Measurements from ENCODE around the gene SLX4IP. TPM values are rescaled to one million over a fixed set of nuclear protein-coding genes. Genes with fewer than 3 reads are reported as not detected.
A peak's percentile ranks its signal among the peaks of the same experiment; 100 is the strongest.

SLX4IP gene
- total RNA-seq, 1 donor, result 4.0 TPM

DNA sequence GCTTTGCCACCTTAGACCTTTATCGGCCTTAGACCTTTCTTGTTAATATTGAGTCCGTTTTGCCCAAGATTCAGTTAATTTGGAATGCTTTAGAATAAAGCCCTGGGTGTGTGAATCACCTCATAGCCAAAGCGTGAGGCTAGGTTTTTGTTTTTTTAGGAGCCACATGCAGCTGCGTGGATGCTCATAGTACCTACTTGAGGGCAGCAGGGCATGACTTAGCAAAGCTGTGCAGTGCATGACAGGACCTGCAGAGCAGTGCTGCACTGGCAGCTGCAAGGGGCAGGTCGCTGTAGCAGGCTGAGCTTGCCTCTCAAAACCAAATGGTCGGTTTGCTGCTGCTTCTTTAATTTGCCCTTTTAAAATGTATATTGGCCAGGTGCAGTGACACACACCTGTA lies 122.6 kb downstream of the SLX4IP start:
- Histone ChIP-seq H3K4me1 (ENCODE audit: insufficient read depth, low read length) (peaks cover 32% of the 10 kb centered on the region), H3K4me2 (ENCODE audit: insufficient read depth, low read length) (no peak overlapping the region), H3K27me3 (ENCODE audit: insufficient read depth, low read length) (no peaks in the 10 kb centered on the region), H3K79me2 (ENCODE audit: insufficient read depth, low read length) (no peaks in the 10 kb centered on the region), H3K4me3 (ENCODE audit: insufficient read depth, low read length) (no peak overlapping the region), H3K36me3 (ENCODE audit: insufficient read depth, low read length) (no peaks in the 10 kb centered on the region), H2AFZ (ENCODE audit: low read length) (no peak overlapping the region), H4K20me1 (ENCODE audit: insufficient read depth, low read length) (no peaks in the 10 kb centered on the region), H3K9me3 (ENCODE audit: low read depth, low read length) (no peaks in the 10 kb centered on the region), H3K27ac (ENCODE audit: low read depth, low read length) (peak overlapping the region; percentile 93)
- TF ChIP-seq, protein P1, sequence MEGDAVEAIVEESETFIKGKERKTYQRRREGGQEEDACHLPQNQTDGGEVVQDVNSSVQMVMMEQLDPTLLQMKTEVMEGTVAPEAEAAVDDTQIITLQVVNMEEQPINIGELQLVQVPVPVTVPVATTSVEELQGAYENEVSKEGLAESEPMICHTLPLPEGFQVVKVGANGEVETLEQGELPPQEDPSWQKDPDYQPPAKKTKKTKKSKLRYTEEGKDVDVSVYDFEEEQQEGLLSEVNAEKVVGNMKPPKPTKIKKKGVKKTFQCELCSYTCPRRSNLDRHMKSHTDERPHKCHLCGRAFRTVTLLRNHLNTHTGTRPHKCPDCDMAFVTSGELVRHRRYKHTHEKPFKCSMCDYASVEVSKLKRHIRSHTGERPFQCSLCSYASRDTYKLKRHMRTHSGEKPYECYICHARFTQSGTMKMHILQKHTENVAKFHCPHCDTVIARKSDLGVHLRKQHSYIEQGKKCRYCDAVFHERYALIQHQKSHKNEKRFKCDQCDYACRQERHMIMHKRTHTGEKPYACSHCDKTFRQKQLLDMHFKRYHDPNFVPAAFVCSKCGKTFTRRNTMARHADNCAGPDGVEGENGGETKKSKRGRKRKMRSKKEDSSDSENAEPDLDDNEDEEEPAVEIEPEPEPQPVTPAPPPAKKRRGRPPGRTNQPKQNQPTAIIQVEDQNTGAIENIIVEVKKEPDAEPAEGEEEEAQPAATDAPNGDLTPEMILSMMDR (IDR thresholded peaks at IDR 0.05; ENCODE audit: extremely low read depth, low read depth, low read length), result no peak
- no peak for DNase-seq (ENCODE audit: insufficient read length, low spot score, missing footprints)

DNA sequence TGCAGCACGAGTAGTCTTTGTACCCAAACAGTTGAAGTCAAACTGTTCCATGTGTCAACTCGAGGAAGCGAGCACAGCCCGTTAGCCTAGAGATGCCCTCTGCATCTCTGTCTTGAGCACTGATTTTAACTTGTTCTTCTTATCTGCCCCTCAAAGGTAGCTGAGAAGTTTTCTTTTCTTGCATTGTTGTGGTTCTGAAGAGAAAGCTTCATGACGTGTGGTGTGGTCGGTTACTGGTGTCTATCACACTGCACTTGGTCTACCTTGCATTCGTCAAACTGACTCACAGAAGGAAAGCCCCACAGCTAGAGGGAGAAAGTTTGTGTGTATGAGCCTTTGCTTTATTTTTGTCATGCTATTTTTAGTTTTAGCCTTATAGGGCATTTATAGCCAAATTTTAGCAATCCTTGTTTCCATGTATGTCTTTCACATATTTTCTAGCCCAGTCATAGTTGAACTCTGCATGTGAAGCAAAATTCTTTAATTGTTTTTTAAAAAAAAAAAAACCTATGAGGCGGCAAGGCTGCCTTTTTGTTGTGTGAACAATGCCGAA lies 123.6 kb downstream of the SLX4IP start:
- TF ChIP-seq, protein P1 (IDR thresholded peaks at IDR 0.05; ENCODE audit: extremely low read depth, low read depth, low read length), result peak; percentile 23
- H2AFZ ChIP-seq (ENCODE audit: low read length), result no peak overlapping the region
- no peaks in the 10 kb centered on the region for H3K9me3 ChIP-seq (ENCODE audit: low read depth, low read length)
- peak; percentile 76 for DNase-seq (ENCODE audit: insufficient read length, low spot score, missing footprints)
- no peaks in the 10 kb centered on the region for H3K27me3 ChIP-seq (ENCODE audit: insufficient read depth, low read length)
- no peaks in the 10 kb centered on the region for H3K36me3 ChIP-seq (ENCODE audit: insufficient read depth, low read length)
- H3K79me2 ChIP-seq (ENCODE audit: insufficient read depth, low read length), result no peaks in the 10 kb centered on the region
- peaks cover 32% of the 10 kb centered on the region for H3K4me1 ChIP-seq (ENCODE audit: insufficient read depth, low read length)
- peak overlapping the region; percentile 22 for H3K4me3 ChIP-seq (ENCODE audit: insufficient read depth, low read length)
- no peaks in the 10 kb centered on the region for H4K20me1 ChIP-seq (ENCODE audit: insufficient read depth, low read length)
- H3K4me2 ChIP-seq (ENCODE audit: insufficient read depth, low read length), result peak overlapping the region; percentile 76
- peak overlapping the region; percentile 93 for H3K27ac ChIP-seq (ENCODE audit: low read depth, low read length)

DNA sequence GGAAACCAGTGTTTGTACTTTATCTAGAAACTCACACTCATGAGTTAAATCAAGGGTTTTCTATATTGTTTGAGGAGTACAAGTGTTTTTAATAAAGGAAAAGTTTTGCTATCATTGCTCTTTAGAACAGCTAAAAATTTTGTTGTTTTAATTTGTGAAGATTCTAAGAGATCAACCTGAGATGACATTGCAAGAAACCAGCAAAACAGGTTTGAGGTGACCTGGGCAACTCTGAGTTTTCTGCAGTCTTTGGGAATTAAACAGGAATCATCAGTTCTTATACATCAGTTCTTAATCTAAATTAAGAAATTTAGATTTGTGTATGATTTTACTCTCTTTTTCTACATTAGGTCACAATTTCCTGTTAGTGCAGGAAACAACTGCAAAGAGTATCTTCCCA lies 124.2 kb downstream of the SLX4IP start:
- peaks cover 32% of the 10 kb centered on the region for H3K4me1 ChIP-seq (ENCODE audit: insufficient read depth, low read length)
- H4K20me1 ChIP-seq (ENCODE audit: insufficient read depth, low read length), result no peaks in the 10 kb centered on the region
- H3K4me3 ChIP-seq (ENCODE audit: insufficient read depth, low read length), result no peak overlapping the region
- H3K4me2 ChIP-seq (ENCODE audit: insufficient read depth, low read length), result peak overlapping the region; percentile 55
- no peak for DNase-seq (ENCODE audit: insufficient read length, low spot score, missing footprints)
- no peaks in the 10 kb centered on the region for H3K27me3 ChIP-seq (ENCODE audit: insufficient read depth, low read length)
- no peaks in the 10 kb centered on the region for H3K79me2 ChIP-seq (ENCODE audit: insufficient read depth, low read length)
- H3K27ac ChIP-seq (ENCODE audit: low read depth, low read length), result peak overlapping the region; percentile 93
- TF ChIP-seq, protein P1 (IDR thresholded peaks at IDR 0.05; ENCODE audit: extremely low read depth, low read depth, low read length), result no peak
- no peak overlapping the region for H2AFZ ChIP-seq (ENCODE audit: low read length)
- H3K9me3 ChIP-seq (ENCODE audit: low read depth, low read length), result no peaks in the 10 kb centered on the region
- no peaks in the 10 kb centered on the region for H3K36me3 ChIP-seq (ENCODE audit: insufficient read depth, low read length)

DNA sequence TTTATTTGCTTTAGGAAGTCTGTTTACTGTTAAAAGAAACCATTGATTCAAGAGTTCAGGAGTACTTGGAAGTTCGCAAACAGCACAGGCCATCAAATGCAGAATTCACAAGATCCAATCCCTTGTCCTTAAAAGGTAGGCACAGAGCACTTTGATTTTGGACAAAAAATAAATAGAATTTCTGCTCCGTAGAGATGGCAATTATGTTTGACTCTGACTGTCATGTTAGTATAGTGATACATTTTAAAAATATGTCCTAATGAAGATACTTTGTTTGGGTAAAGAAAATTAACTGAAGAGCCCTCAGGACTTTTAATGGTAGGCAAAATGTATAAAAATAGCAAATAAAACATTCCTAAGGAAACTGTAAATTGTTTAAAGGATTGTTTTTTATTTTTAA lies 125.6 kb downstream of the SLX4IP start:
- H3K4me3 ChIP-seq (ENCODE audit: insufficient read depth, low read length), result no peak overlapping the region
- H3K36me3 ChIP-seq (ENCODE audit: insufficient read depth, low read length), result no peaks in the 10 kb centered on the region
- H2AFZ ChIP-seq (ENCODE audit: low read length), result no peak overlapping the region
- H3K27ac ChIP-seq (ENCODE audit: low read depth, low read length), result no peak overlapping the region
- H3K9me3 ChIP-seq (ENCODE audit: low read depth, low read length), result no peaks in the 10 kb centered on the region
- no peaks in the 10 kb centered on the region for H3K27me3 ChIP-seq (ENCODE audit: insufficient read depth, low read length)
- no peak for DNase-seq (ENCODE audit: insufficient read length, low spot score, missing footprints)
- H3K79me2 ChIP-seq (ENCODE audit: insufficient read depth, low read length), result no peaks in the 10 kb centered on the region
- no peak overlapping the region for H3K4me2 ChIP-seq (ENCODE audit: insufficient read depth, low read length)
- peaks cover 38% of the 10 kb centered on the region for H3K4me1 ChIP-seq (ENCODE audit: insufficient read depth, low read length)
- TF ChIP-seq, protein P1 (IDR thresholded peaks at IDR 0.05; ENCODE audit: extremely low read depth, low read depth, low read length), result no peak
- no peaks in the 10 kb centered on the region for H4K20me1 ChIP-seq (ENCODE audit: insufficient read depth, low read length)
